ENCODE data around the gene EIF5A. TPM values are rescaled to one million over a fixed set of nuclear protein-coding genes. Genes with fewer than 3 reads are reported as not detected.

Gene EIF5A
- total and polyA plus RNA-seq, 9 of the 15 experiments (the other 6 are each of a cell fraction or from before 2014, with no cell fraction given) = 22.9 to 1,163 (median 772) TPM

DNA sequence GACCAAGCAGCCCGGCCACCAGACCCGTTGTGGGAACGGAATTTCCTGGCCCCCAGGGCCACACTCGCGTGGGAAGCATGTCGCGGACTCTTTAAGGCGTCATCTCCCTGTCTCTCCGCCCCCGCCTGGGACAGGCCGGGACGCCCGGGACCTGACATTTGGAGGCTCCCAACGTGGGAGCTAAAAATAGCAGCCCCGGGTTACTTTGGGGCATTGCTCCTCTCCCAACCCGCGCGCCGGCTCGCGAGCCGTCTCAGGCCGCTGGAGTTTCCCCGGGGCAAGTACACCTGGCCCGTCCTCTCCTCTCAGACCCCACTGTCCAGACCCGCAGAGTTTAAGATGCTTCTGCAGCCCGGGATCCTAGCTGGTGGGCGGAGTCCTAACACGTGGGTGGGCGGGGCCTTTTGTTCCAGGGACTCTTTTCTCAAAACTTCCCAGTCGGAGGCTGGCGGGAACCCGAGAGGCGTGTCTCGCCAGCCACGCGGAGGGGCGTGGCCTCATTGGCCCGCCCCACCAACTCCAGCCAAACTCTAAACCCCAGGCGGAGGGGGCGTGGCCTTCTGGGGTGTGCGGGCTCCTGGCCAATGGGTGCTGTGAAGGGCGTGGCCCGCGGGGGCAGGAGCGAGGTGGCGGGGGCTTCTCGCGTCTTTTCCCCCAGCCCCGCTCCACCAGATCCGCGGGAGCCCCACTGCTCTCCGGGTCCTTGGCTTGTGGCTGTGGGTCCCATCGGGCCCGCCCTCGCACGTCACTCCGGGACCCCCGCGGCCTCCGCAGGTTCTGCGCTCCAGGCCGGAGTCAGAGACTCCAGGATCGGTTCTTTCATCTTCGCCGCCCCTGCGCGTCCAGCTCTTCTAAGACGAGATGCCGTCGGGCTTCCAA, 26.1 kb upstream of the EIF5A start, which contains the start of gene SLC2A4 (continued):
- TF ChIP-seq, protein P1, sequence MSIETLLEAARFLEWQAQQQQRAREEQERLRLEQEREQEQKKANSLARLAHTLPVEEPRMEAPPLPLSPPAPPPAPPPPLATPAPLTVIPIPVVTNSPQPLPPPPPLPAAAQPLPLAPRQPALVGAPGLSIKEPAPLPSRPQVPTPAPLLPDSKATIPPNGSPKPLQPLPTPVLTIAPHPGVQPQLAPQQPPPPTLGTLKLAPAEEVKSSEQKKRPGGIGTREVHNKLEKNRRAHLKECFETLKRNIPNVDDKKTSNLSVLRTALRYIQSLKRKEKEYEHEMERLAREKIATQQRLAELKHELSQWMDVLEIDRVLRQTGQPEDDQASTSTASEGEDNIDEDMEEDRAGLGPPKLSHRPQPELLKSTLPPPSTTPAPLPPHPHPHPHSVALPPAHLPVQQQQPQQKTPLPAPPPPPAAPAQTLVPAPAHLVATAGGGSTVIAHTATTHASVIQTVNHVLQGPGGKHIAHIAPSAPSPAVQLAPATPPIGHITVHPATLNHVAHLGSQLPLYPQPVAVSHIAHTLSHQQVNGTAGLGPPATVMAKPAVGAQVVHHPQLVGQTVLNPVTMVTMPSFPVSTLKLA (conservative IDR thresholded peaks at IDR 0.05) = peak; percentile 98 to 99
- TF ChIP-seq TRIM28 (IDR thresholded peaks at IDR 0.05) (no peak), KHSRP (IDR thresholded peaks at IDR 0.05) (no peak), ZNF124 (CRISPR knock-in tag; IDR thresholded peaks at IDR 0.05) (no peak), POU5F1 (IDR thresholded peaks at IDR 0.05; ENCODE audit: borderline replicate concordance, low read depth, low read length, partially characterized antibody) (no peak)

DNA sequence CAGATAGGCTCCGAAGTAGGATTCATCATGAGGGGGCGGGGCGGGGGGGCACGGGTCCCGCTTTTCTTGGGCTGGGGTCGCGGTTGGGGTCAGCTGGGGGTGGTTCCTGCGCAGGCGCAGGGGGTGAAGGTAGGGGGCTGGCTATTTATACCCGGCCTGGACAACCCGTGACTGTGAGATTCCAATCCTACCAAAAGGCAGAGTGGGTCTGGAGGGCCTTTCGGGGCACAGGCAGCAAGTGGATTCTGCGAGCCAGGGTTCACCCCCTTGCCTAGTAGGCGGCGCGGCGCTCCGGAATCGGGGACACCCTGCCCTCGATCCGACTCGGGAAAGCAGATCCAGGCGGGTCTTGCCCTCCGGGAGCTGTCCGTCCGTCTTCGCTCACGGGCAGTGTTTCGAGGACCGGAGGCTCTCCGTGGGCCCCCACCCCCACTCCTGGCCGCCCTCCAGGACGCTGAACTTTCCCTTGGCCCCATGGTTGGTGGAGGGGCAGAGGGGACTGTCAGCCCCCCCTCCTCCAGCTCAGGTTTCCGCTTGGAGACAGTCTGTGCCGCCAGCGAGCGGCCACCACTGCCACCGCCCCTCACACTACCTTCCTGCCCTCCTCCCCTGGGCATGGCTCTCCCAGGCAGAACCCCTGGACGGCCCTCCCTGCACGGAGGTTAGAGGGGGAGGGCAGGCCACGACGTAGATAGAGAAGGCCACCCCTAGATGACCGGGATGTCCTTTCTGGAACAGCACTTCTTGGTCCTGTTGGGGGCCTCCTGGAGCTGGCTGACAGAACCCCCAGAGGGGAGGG, 25.3 kb upstream of the EIF5A start:
- TF ChIP-seq L3MBTL2 (IDR thresholded peaks at IDR 0.05) (0 out of 2 replicates have a peak, but pooled peaks have one; percentile 3), NRF1 (conservative IDR thresholded peaks at IDR 0.05 in 1 of 2, IDR thresholded peaks at IDR 0.05 in 1 of 2) (peak; percentile 77 to 80), EP400 (IDR thresholded peaks at IDR 0.05) (0 out of 2 replicates have a peak, but pooled peaks have one; percentile 17), NFIC (IDR thresholded peaks at IDR 0.05) (peak; percentile 72), ZNF551 (CRISPR knock-in tag; IDR thresholded peaks at IDR 0.05) (no peak), NCOA2 (IDR thresholded peaks at IDR 0.05; ENCODE audit: partially characterized antibody in 2 of 2) (no peak), SIN3B (IDR thresholded peaks at IDR 0.05; ENCODE audit: low read depth) (peak; percentile 18; the same call in 1 of the 2 replicates)
- TF ChIP-seq, protein P2, sequence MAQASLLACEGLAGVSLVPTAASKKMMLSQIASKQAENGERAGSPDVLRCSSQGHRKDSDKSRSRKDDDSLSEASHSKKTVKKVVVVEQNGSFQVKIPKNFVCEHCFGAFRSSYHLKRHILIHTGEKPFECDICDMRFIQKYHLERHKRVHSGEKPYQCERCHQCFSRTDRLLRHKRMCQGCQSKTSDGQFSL (CRISPR knock-in tag; IDR thresholded peaks at IDR 0.05) = peak; percentile 72
- TF ChIP-seq, protein P2 (tag; IDR thresholded peaks at IDR 0.05) = no peak
- Histone ChIP-seq H3K9ac (ENCODE audit: insufficient read depth in 1 of 2, low read depth in 2 of 2, low read length in 2 of 2) (peak overlapping the region; percentile 65 to 91), H3K79me2 (ENCODE audit: control insufficient read depth, insufficient read depth, low read length) (no peaks in the 10 kb centered on the region; the same call in 2 of the 3 replicates), H3K4me3 (peak overlapping the region; percentile 65), H3K4me2 (ENCODE audit: insufficient read depth, low read length) (peak overlapping the region; percentile 73), H3K36me3 (ENCODE audit: control insufficient read depth, insufficient read depth, low read length) (0 out of 3 replicates have a peak, but pooled peaks cover 3% of the 10 kb centered on the region), H4K20me1 (replicated peaks; ENCODE audit: control insufficient read depth, insufficient read depth, low read length) (no peaks in the 10 kb centered on the region; the same call in 1 of the 2 replicates), H3K27ac (ENCODE audit: extremely low read depth, low read depth, low read length) (peak overlapping the region; percentile 39), H3K9me1 (ENCODE audit: control insufficient read depth, insufficient read depth, low read length) (no peaks in the 10 kb centered on the region), H3K9me3 (replicated peaks; ENCODE audit: control insufficient read depth, insufficient read depth, low read depth, low read length) (no peaks in the 10 kb centered on the region), H2AFZ (ENCODE audit: low read depth, low read length) (peak overlapping the region; percentile 61), H3K27me3 (ENCODE audit: control insufficient read depth in 2 of 2, insufficient read depth in 2 of 2, low read length in 2 of 2) (no peaks in the 10 kb centered on the region), H3K4me1 (replicated peaks in 1 of 2; ENCODE audit: control insufficient read depth in 2 of 2, insufficient read depth in 2 of 2, low read length in 2 of 2) (peaks cover 15 to 44% of the 10 kb centered on the region in 2 experiments; a peak in 4 of 5 replicates)
- in situ Hi-C loops (cut with MboI) (loop anchor here (5.0 kb wide), 1 partner anchor 60 kb away; no protein-coding TSS in a partner anchor), intact Hi-C loops (cut with micrococcal nuclease) (loop anchor here (2.0 to 5.0 kb wide), 2 partner anchors 45 to 63 kb away; partner anchors contain the start of gene PHF23)
- ChIA-PET POLR2A (interaction anchor here (0.6 to 1.8 kb wide), 9 partner anchors 12 to 874 kb away, joined by 3 to 6 read pairs (median 4); no protein-coding TSS in a partner anchor), CTCF (ENCODE audit: low intra/inter-chr PET ratio) (interaction anchor here (2.1 to 2.3 kb wide), 2 partner anchors 14 to 63 kb away, joined by 19 to 32 read pairs; no protein-coding TSS in a partner anchor)
- ATAC-seq (peak; percentile 2), DNase-seq (ENCODE audit: extremely low read depth in 1 of 4, low spot score in 3 of 4) (peak in 3 of 4 experiments; percentile 28 to 44 (median 35)), FAIRE-seq (no peak)
- BruUV-seq (replicated peaks) = TSS peak; percentile 68
- WGBS (ENCODE audit: insufficient coverage, low coverage, missing lambda C conversion rate) = 0% methylated on average over 14 of the region's 43 CpGs
